Thoracic aorta (tissue), 2 donors: ENCODE results near the gene EEA1. TPM values are rescaled to one million over a fixed set of nuclear protein-coding genes. Genes with fewer than 3 reads are reported as not detected.

Experiments
- ATAC-seq: fragments of 150-250 bp; one replicate; pipeline ENCODE4 v1.8.0; 2017; ENCODE audit warnings: low read depth; ENCODE audit not compliant: insufficient number of reproducible peaks, low FRiP score
- DNase-seq: peaks from one replicate; pipeline ENCODE4 v3.0.0-alpha.2; 2020; ENCODE audit warnings: low spot score
- H3K27ac ChIP-seq, 2 donors: fragments of 200-600 bp; sonication (generic); 1 replicate in 1 of 2; 2 replicates in 1 of 2; pipeline ENCODE4 v1.5.1; 2016; ENCODE audit warnings: mild to moderate bottlenecking in 2 of 2, moderate library complexity in 2 of 2
- H3K27me3 ChIP-seq: fragments of 200-600 bp; sonication (generic); replicated peaks from 2 replicates; pipeline ENCODE4 v1.6.0; 2016; ENCODE audit warnings: mild to moderate bottlenecking; ENCODE audit not compliant: insufficient read depth
- H3K36me3 ChIP-seq: fragments of 200-600 bp; sonication (generic); one replicate; pipeline ENCODE4 v1.5.1; 2016
- H3K4me1 ChIP-seq, 2 donors: fragments of 200-600 bp; sonication (generic); 1 replicate in 1 of 2; 2 replicates in 1 of 2; pipeline versions ENCODE4 v1.5.1 to v1.6.0; 2016; ENCODE audit warnings: low read depth in 2 of 2, mild to moderate bottlenecking in 1 of 2; ENCODE audit not compliant: control insufficient read depth in 1 of 2
- H3K4me3 ChIP-seq: fragments of 200-600 bp; sonication (generic); 2 replicates; pipeline ENCODE4 v1.5.1; 2016; ENCODE audit warnings: mild to moderate bottlenecking
- H3K9me3 ChIP-seq: fragments of 200-600 bp; sonication (generic); 2 replicates; pipeline ENCODE4 v1.5.1; 2016
- total RNA-seq, 2 donors: library from RNA; depleted of rRNA; stranded (reverse); fragments of >200 nt; gene quantifications; one replicate each; pipeline versions ENCODE4 v1.1.0 to v1.2.3, GENCODE V29; 2016
- TF ChIP-seq, protein P1 (sequence below): fragments of 200-600 bp; sonication (generic); IDR thresholded peaks from one replicate; pipeline ENCODE4 v1.5.1; 2019; ENCODE audit warnings: antibody characterized with exemption

Gene EEA1
- total RNA-seq, 2 donors from 2014 or later, result 19.1 to 40.1 TPM

DNA sequence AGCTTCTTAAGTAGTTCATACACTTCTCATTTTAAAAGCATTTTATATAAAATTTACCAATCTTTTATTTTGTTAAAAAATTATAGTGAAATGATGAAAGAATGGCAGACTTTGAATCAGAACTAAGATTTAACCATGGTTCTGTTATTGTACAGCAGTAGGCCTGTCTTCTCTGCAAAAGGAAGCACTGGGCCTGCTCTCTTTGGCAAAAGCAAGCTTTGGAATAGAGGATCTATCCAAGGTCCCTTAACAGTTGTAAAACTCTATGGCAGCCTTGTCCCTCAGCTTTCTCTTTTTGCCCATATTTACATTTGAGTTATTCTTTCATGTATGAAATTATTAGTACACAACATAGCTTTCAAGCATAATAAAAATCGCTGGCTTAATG, 143.5 kb downstream of the EEA1 start:
- Histone ChIP-seq H3K27me3 (no peaks in the 10 kb centered on the region), H3K27ac (peak overlapping the region in 1 of 2 donors; percentile 24), H3K36me3 (peaks cover 14% of the 10 kb centered on the region), H3K4me3 (no peak overlapping the region), H3K9me3 (no peaks in the 10 kb centered on the region), H3K4me1 (peaks cover 6 to 20% of the 10 kb centered on the region in 2 donors)
- ATAC-seq (no peak), DNase-seq (no peak)
- TF ChIP-seq, protein P1, sequence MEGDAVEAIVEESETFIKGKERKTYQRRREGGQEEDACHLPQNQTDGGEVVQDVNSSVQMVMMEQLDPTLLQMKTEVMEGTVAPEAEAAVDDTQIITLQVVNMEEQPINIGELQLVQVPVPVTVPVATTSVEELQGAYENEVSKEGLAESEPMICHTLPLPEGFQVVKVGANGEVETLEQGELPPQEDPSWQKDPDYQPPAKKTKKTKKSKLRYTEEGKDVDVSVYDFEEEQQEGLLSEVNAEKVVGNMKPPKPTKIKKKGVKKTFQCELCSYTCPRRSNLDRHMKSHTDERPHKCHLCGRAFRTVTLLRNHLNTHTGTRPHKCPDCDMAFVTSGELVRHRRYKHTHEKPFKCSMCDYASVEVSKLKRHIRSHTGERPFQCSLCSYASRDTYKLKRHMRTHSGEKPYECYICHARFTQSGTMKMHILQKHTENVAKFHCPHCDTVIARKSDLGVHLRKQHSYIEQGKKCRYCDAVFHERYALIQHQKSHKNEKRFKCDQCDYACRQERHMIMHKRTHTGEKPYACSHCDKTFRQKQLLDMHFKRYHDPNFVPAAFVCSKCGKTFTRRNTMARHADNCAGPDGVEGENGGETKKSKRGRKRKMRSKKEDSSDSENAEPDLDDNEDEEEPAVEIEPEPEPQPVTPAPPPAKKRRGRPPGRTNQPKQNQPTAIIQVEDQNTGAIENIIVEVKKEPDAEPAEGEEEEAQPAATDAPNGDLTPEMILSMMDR, result no peak

DNA sequence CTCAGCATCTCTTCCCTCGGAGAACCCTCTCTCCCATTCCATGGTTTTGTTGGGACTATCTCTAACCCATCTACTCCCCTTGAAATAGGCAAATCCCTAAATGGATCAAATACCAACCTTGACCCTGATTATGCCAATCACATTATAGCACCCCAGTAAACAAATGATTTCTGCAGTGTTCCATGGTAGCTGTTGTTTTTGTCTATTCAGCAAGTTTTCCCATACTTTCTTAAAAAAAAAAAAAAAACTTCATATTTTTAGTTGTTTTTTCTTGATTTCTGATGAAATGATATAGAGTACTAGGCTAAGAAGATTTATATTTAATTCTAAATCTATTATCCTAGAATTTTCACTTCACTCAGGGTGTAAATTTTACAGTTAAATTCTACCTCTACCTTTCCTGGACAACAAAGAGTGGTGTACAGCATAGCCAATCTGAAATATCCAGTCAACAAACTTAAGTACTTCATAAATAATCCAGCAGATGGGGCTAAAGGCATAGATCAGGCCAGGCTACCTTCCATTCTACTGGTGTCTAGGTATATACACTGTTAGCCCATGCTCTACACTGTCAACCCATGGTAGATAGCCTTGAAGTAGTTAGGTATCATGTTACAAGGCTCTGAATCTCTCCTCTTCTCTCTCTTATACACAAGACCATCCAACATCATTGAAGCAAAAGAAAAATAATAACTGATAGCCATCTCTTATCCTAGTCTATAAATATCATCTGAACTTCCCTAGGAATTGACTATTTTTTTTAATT, 144.1 kb downstream of the EEA1 start:
- peaks cover 10% of the 10 kb centered on the region for H3K36me3 ChIP-seq
- peak; percentile 41 for ATAC-seq
- TF ChIP-seq, protein P1, result peak; percentile 40
- H3K4me1 ChIP-seq, result peaks cover 6 to 20% of the 10 kb centered on the region in 2 donors
- no peak for DNase-seq
- no peak overlapping the region for H3K4me3 ChIP-seq
- H3K27ac ChIP-seq, result no peak overlapping the region
- H3K27me3 ChIP-seq, result no peaks in the 10 kb centered on the region
- H3K9me3 ChIP-seq, result no peaks in the 10 kb centered on the region

DNA sequence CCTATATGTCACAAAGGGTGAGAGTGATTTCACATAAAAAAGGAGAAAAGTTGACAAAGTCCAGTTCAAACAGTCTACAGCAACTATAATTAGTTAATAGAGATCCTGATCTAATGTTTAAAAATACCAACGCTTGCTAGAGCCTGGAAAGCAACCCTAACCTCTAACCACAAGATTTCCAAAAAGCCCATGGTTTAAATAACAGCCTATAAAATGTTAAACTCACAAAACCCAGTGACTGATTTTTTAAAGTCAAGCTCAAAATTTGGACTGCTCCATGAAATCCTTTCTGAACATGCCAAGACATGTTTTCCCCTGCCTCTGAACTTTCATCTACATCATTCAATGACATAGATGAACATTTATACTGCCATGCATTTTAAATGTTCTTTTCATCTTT, 144.7 kb downstream of the EEA1 start:
- Histone ChIP-seq H3K9me3 (no peaks in the 10 kb centered on the region), H3K27me3 (no peaks in the 10 kb centered on the region), H3K4me3 (no peak overlapping the region), H3K4me1 (peaks cover 6 to 20% of the 10 kb centered on the region in 2 donors), H3K27ac (peak overlapping the region in 1 of 2 donors; percentile 52), H3K36me3 (peaks cover 6% of the 10 kb centered on the region)
- TF ChIP-seq, protein P1, result no peak
- ATAC-seq (no peak), DNase-seq (no peak)

DNA sequence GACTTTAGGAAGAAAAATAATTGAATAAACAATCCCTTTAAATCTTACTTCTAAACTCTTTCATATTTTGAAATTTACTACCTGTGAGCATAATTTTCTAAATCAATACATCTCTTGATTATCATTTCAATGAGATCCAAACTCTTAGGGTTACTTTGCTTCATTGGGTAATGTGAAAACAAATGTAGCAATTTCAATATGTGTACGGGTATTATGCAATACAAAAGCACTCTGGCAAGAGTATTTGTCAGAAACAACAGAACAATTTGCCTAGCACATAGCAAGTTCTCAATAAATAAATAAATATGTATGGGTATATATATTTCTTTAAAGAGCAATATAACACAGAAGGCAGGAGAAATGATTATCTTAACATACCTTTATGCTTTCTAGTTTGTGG, 149.2 kb downstream of the EEA1 start:
- peaks cover 11% of the 10 kb centered on the region for H3K36me3 ChIP-seq
- H3K27me3 ChIP-seq, result no peaks in the 10 kb centered on the region
- no peak for ATAC-seq
- H3K27ac ChIP-seq, result no peak overlapping the region
- peaks cover 13 to 18% of the 10 kb centered on the region in 2 donors for H3K4me1 ChIP-seq
- TF ChIP-seq, protein P1, result no peak
- no peak overlapping the region for H3K4me3 ChIP-seq
- DNase-seq, result no peak
- no peaks in the 10 kb centered on the region for H3K9me3 ChIP-seq

DNA sequence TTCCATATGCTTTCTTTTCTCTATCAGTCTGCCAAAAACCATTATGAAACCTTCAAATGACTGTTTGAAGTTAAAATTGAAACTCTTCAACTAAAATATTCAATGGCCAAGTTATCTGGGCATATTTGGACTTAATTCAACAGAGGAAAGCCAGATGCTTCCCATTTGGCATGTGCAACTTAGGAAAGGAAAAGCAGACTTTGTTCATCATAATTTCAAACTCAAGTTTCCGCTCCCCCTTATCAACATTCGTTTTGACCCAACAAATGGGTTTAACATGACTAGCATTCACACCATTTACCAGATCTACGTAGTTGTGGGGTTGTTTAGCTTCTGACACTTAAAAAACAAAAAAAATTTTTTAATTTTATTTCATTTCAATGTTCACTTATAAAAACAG, 150.6 kb downstream of the EEA1 start:
- Histone ChIP-seq H3K27me3 (no peaks in the 10 kb centered on the region), H3K27ac (no peak overlapping the region), H3K4me1 (peaks cover 7 to 8% of the 10 kb centered on the region in 2 donors), H3K4me3 (no peak overlapping the region), H3K36me3 (peaks cover 11% of the 10 kb centered on the region), H3K9me3 (no peaks in the 10 kb centered on the region)
- no peak for DNase-seq
- TF ChIP-seq, protein P1, result no peak
- no peak for ATAC-seq
